HFFc6 (cell line): ENCODE data around the gene OR2G2. TPM values are rescaled to one million over a fixed set of nuclear protein-coding genes. Genes with fewer than 3 reads are reported as not detected.

Source experiments
- DNase-seq: peaks from one replicate; pipeline ENCODE4 v3.0.0-alpha.2; 2018
- H3K27ac Mint-ChIP-seq: 2 replicates; pipeline ENCODE4 v1.8.0; 2020; ENCODE audit warnings: mild to moderate bottlenecking, mixed read lengths
- H3K27me3 Mint-ChIP-seq: 2 replicates; pipeline ENCODE4 v1.8.0; 2021; ENCODE audit warnings: mild to moderate bottlenecking, moderate library complexity, mixed read lengths; ENCODE audit not compliant: insufficient read depth
- H3K36me3 Mint-ChIP-seq: 2 replicates; pipeline ENCODE4 v1.8.0; 2021; ENCODE audit warnings: low read depth, mixed read lengths
- H3K4me1 Mint-ChIP-seq: 2 replicates; pipeline ENCODE4 v1.8.0; 2020; ENCODE audit warnings: low read depth, mixed read lengths
- H3K4me3 Mint-ChIP-seq: 2 replicates; pipeline ENCODE4 v1.8.0; 2020; ENCODE audit warnings: mild to moderate bottlenecking, moderate library complexity, mixed read lengths
- H3K9me3 Mint-ChIP-seq: 2 replicates; pipeline ENCODE4 v1.8.0; 2020; ENCODE audit warnings: mild to moderate bottlenecking, mixed read lengths
- CTCF ChIP-seq: fragments of 200-600 bp; sonication (generic); IDR thresholded peaks from 2 replicates; pipeline ENCODE4 v1.5.0; 2021; ENCODE audit warnings: antibody characterized with exemption, mild to moderate bottlenecking
- total RNA-seq, 6 experiments: library from RNA; stranded (reverse); fragmentation: NEBNext Ultra II Directional; extraction: Animal tissue kit (Norgen Biotek cat#: 25700); gene quantifications; 2 replicates in 1 of 6; 3 replicates in 5 of 6; pipeline ENCODE4 v1.2.3, GENCODE V29; 2021

OR2G2 gene
- total RNA-seq, 6 experiments from 2014 or later, result not detected

DNA sequence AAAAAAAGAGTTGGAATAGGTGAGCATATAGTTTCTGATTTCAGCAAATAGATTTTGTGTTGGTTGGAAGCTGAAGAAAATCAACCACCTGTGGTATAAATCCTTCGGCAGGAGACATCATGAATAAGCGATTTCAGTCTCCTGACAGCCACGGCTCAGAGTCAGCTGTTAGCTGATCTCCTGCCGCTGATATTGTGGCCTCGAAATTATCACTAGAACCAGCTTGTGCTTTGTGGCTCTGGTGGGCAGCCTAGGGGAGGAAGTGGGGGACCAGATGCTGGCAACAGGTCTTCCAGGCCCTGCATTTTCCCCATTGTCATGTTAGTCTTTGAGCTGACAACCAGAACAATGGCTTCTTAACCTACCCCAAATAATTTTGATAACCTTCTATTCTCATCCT, 40.1 kb upstream of the OR2G2 start:
- TF ChIP-seq CTCF, result no peak
- Mint-ChIP-seq H3K27ac (no peak overlapping the region), H3K4me1 (peaks cover 7% of the 10 kb centered on the region; the same call in 1 of the 2 replicates), H3K4me3 (no peak overlapping the region), H3K9me3 (peaks cover 14% of the 10 kb centered on the region; the same call in 1 of the 2 replicates), H3K27me3 (no peaks in the 10 kb centered on the region; the same call in 1 of the 2 replicates), H3K36me3 (no peaks in the 10 kb centered on the region)
- DNase-seq, result no peak

- no peak for TF ChIP-seq CTCF
- peaks cover 14% of the 10 kb centered on the region; the same call in 1 of the 2 replicates for H3K9me3 Mint-ChIP-seq
- H3K4me1 Mint-ChIP-seq, result peaks cover 7% of the 10 kb centered on the region; the same call in 1 of the 2 replicates
- no peaks in the 10 kb centered on the region for H3K36me3 Mint-ChIP-seq
- no peak within 1 kb of the TSS for H3K27ac Mint-ChIP-seq
- H3K27me3 Mint-ChIP-seq, result no peaks in the 10 kb centered on the region; the same call in 1 of the 2 replicates
- no peak within 1 kb of the TSS for H3K4me3 Mint-ChIP-seq
- no peak for DNase-seq
Observed at GRCh38 chr1:247548769-247549182, 39.4 kb upstream of the OR2G2 start, which contains the start of gene GCSAML. Gene GCSAML (plus strand): TSS chr1:247549134. CDS start chr1:247549192, 58 bp downstream.

DNA sequence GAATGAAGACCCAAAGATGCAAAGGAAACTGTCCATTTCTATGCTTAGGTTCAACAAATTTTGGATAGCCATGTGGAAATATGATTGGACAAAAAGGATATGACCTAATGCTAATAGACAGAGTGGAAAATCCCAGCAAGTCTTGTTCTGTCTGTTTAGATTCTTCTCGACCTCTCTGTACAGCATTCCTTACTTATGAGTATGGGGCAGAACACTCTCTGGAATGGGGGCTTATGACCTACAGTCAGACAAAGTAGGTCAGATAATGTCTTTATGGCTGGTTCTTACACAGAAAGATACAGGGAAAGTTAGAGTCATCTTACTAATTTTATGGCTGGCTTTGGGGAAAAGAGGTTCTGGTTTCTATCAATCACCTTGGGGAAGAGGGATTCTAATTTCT, 36.4 kb upstream of the OR2G2 start:
- Mint-ChIP-seq H3K9me3 (peaks cover 14% of the 10 kb centered on the region; the same call in 1 of the 2 replicates), H3K36me3 (no peaks in the 10 kb centered on the region), H3K27me3 (no peaks in the 10 kb centered on the region; the same call in 1 of the 2 replicates), H3K4me3 (no peak overlapping the region), H3K4me1 (peaks cover 7% of the 10 kb centered on the region; the same call in 1 of the 2 replicates), H3K27ac (no peak overlapping the region)
- TF ChIP-seq CTCF, result no peak
- no peak for DNase-seq

GRCh38 chr1:247552231-247552630, 35.9 kb upstream of the OR2G2 start:
- Mint-ChIP-seq H3K27me3 (no peaks in the 10 kb centered on the region; the same call in 1 of the 2 replicates), H3K36me3 (no peaks in the 10 kb centered on the region), H3K27ac (no peak overlapping the region), H3K4me3 (no peak overlapping the region), H3K9me3 (peaks cover 14% of the 10 kb centered on the region; the same call in 1 of the 2 replicates), H3K4me1 (peaks cover 7% of the 10 kb centered on the region; the same call in 1 of the 2 replicates)
- TF ChIP-seq CTCF, result no peak
- no peak for DNase-seq

DNA sequence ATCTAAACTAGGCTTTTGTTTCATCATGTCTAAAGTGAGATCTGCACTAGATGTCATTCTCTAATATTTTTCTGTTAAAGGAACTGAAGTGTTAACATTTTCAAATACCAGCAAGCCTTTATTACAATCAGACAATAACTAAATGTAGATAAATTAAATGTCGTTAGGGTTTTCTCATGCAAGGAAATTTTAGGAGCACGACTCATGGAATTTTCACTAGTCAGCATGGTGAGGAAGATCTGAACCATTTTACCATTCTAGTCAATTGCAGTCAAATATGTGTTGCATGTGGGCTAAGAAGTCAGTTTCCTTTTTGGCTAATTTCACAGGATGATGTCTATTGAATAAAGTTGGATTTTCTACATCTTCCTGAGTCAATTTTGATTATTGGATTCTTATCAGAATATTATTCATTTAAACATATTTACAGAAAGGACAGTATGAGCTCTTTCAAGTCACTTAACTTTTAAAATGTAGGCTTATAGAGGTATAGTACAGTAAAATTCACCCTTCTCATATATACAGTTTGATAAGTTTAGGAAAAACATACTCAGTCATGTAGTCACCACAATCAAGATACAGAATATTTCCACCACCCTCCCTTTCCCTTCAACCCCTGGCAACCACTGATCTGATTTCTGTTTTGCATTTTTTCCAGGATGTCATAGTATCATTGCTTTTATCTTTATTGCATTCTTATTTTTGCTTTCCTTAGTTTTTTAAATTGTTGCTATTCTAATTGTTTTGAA, 30.1 kb upstream of the OR2G2 start:
- Mint-ChIP-seq H3K4me3 (no peak overlapping the region), H3K36me3 (no peaks in the 10 kb centered on the region), H3K9me3 (no peaks in the 10 kb centered on the region; the same call in 1 of the 2 replicates), H3K4me1 (peaks cover 4% of the 10 kb centered on the region; the same call in 1 of the 2 replicates), H3K27me3 (no peaks in the 10 kb centered on the region), H3K27ac (no peak overlapping the region)
- no peak for TF ChIP-seq CTCF
- DNase-seq, result no peak
